ENCODE results near the gene LTBP1.

The LTBP1 gene

GRCh38 chr2:33292981-33293595 lies 346.3 kb downstream of the LTBP1 start:
- Histone ChIP-seq H3K4me3 (replicated peaks; ENCODE audit: insufficient read depth, low read length) (no peak overlapping the region), H3K27ac (replicated peaks) (no peak overlapping the region), H3K27me3 (ENCODE audit: insufficient read depth, poor library complexity, severe bottlenecking) (no peaks in the 10 kb centered on the region)
- TF ChIP-seq, protein P1, sequence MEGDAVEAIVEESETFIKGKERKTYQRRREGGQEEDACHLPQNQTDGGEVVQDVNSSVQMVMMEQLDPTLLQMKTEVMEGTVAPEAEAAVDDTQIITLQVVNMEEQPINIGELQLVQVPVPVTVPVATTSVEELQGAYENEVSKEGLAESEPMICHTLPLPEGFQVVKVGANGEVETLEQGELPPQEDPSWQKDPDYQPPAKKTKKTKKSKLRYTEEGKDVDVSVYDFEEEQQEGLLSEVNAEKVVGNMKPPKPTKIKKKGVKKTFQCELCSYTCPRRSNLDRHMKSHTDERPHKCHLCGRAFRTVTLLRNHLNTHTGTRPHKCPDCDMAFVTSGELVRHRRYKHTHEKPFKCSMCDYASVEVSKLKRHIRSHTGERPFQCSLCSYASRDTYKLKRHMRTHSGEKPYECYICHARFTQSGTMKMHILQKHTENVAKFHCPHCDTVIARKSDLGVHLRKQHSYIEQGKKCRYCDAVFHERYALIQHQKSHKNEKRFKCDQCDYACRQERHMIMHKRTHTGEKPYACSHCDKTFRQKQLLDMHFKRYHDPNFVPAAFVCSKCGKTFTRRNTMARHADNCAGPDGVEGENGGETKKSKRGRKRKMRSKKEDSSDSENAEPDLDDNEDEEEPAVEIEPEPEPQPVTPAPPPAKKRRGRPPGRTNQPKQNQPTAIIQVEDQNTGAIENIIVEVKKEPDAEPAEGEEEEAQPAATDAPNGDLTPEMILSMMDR (IDR thresholded peaks at IDR 0.05; ENCODE audit: insufficient read depth, low read length): no peak
- no peak for TF ChIP-seq SPI1 (IDR thresholded peaks at IDR 0.05; ENCODE audit: borderline replicate concordance, low read depth)
- TF ChIP-seq GABPA (IDR thresholded peaks at IDR 0.05; ENCODE audit: low read depth): no peak
- no peak for TF ChIP-seq POLR2AphosphoS5 (IDR thresholded peaks at IDR 0.05; ENCODE audit: low read depth)
- TF ChIP-seq, protein P2, sequence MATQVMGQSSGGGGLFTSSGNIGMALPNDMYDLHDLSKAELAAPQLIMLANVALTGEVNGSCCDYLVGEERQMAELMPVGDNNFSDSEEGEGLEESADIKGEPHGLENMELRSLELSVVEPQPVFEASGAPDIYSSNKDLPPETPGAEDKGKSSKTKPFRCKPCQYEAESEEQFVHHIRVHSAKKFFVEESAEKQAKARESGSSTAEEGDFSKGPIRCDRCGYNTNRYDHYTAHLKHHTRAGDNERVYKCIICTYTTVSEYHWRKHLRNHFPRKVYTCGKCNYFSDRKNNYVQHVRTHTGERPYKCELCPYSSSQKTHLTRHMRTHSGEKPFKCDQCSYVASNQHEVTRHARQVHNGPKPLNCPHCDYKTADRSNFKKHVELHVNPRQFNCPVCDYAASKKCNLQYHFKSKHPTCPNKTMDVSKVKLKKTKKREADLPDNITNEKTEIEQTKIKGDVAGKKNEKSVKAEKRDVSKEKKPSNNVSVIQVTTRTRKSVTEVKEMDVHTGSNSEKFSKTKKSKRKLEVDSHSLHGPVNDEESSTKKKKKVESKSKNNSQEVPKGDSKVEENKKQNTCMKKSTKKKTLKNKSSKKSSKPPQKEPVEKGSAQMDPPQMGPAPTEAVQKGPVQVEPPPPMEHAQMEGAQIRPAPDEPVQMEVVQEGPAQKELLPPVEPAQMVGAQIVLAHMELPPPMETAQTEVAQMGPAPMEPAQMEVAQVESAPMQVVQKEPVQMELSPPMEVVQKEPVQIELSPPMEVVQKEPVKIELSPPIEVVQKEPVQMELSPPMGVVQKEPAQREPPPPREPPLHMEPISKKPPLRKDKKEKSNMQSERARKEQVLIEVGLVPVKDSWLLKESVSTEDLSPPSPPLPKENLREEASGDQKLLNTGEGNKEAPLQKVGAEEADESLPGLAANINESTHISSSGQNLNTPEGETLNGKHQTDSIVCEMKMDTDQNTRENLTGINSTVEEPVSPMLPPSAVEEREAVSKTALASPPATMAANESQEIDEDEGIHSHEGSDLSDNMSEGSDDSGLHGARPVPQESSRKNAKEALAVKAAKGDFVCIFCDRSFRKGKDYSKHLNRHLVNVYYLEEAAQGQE (IDR thresholded peaks at IDR 0.05; ENCODE audit: insufficient replicate concordance, low read depth): no peak
- no peak for DNase-seq (ENCODE audit: low read depth in 1 of 2, low spot score in 1 of 2)

DNA sequence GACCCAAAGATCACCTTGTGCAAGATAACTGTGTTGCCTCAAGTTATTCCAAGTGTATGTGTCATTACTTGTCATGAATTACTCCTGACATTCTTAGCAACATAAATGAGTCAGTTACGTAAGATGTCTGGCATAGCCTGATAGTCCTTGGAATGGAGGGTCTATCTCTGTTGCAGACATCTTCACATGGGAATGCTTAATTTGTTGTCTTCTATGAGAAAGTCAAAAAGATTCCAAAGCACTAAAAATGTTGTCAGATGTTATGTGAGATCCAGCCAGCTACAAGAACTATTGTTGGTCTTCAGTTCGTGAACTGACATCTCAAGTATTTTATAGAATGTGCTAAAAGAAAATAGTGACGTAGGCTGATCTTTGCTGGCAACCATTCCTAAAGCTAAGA lies 351.5 kb downstream of the LTBP1 start:
- Histone ChIP-seq H3K27ac (replicated peaks) (no peak overlapping the region), H3K27me3 (ENCODE audit: insufficient read depth, poor library complexity, severe bottlenecking) (no peaks in the 10 kb centered on the region), H3K4me3 (replicated peaks; ENCODE audit: insufficient read depth, low read length) (no peak overlapping the region)
- no peak for DNase-seq (ENCODE audit: low read depth in 1 of 2, low spot score in 1 of 2)
- TF ChIP-seq POLR2AphosphoS5 (IDR thresholded peaks at IDR 0.05; ENCODE audit: low read depth) (no peak), SPI1 (IDR thresholded peaks at IDR 0.05; ENCODE audit: borderline replicate concordance, low read depth) (no peak), GABPA (IDR thresholded peaks at IDR 0.05; ENCODE audit: low read depth) (no peak)
- TF ChIP-seq, protein P2 (IDR thresholded peaks at IDR 0.05; ENCODE audit: insufficient replicate concordance, low read depth): no peak
- TF ChIP-seq, protein P1 (IDR thresholded peaks at IDR 0.05; ENCODE audit: insufficient read depth, low read length): no peak

GRCh38 chr2:33301355-33301754 lies 354.6 kb downstream of the LTBP1 start:
- no peak for DNase-seq (ENCODE audit: low read depth in 1 of 2, low spot score in 1 of 2)
- TF ChIP-seq POLR2AphosphoS5 (IDR thresholded peaks at IDR 0.05; ENCODE audit: low read depth) (no peak), GABPA (IDR thresholded peaks at IDR 0.05; ENCODE audit: low read depth) (no peak), SPI1 (IDR thresholded peaks at IDR 0.05; ENCODE audit: borderline replicate concordance, low read depth) (no peak)
- TF ChIP-seq, protein P1 (IDR thresholded peaks at IDR 0.05; ENCODE audit: insufficient read depth, low read length): no peak
- TF ChIP-seq, protein P2 (IDR thresholded peaks at IDR 0.05; ENCODE audit: insufficient replicate concordance, low read depth): no peak
- Histone ChIP-seq H3K27ac (replicated peaks) (no peak overlapping the region), H3K4me3 (replicated peaks; ENCODE audit: insufficient read depth, low read length) (no peak overlapping the region), H3K27me3 (ENCODE audit: insufficient read depth, poor library complexity, severe bottlenecking) (no peaks in the 10 kb centered on the region)

Data from HL-60 (cell line).